GM18519 (cell line): Measurements from ENCODE around the gene KLHL29.

Experiments
- ATAC-seq: cut with Tn5 transposase; IDR thresholded peaks from one replicate; pipeline ENCODE4 v1.9.1; 2021; ENCODE audit warnings: mild to moderate bottlenecking, moderate library complexity; ENCODE audit not compliant: unreplicated experiment, low FRiP score

The KLHL29 gene

GRCh38 chr2:23465936-23466335, 81.0 kb downstream of the KLHL29 start:
- no peak for ATAC-seq

- no peak for ATAC-seq
Observed at GRCh38 chr2:23467618-23468017, 82.6 kb downstream of the KLHL29 start.

- ATAC-seq = no peak
Observed at GRCh38 chr2:23468474-23469141, 83.6 kb downstream of the KLHL29 start.

GRCh38 chr2:23469142-23469540, 84.2 kb downstream of the KLHL29 start:
- no peak for ATAC-seq

DNA sequence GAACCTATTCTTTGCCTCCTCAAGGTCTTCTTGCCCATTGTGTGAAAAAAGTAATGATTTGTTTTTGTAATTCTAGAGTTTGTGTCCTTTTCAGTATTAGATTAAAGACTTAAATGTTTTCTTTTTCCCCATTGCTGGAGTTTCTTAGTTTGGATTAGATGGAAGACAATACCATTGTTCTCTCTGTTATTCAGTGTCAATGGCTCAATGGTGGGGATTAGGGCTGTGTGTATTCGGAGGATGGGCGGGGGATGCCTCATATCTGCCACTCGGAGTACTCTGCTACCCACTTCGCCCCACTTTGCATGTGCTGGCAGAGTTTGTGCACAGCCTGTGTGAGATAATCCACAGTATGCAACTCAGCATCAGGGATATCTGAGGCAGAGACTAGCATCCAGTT, 90.1 kb downstream of the KLHL29 start:
- no peak for ATAC-seq

GRCh38 chr2:23475473-23475872, 90.5 kb downstream of the KLHL29 start:
- ATAC-seq = no peak

DNA sequence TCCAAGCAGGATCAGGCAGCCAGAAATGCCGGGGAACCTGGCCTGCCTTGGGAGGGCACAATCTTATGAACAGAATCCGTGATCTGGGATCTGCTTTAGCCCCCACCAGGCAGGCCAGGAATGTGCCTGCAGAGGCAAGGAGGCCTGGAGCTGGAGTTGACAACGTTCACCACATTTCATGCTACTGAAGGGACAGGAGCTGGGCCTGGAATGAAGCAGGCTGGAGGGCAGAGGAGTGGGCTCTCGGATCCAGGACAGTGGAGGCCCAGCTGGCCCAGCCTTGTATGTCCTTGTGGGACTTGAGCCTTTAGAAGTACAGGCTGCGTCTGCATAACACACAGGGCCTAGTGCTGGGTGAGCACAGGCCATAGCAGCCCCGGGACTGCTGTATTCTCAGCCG, 91.8 kb downstream of the KLHL29 start:
- ATAC-seq = no peak

- no peak for ATAC-seq
Observed at GRCh38 chr2:23477392-23477791, 92.4 kb downstream of the KLHL29 start.

DNA sequence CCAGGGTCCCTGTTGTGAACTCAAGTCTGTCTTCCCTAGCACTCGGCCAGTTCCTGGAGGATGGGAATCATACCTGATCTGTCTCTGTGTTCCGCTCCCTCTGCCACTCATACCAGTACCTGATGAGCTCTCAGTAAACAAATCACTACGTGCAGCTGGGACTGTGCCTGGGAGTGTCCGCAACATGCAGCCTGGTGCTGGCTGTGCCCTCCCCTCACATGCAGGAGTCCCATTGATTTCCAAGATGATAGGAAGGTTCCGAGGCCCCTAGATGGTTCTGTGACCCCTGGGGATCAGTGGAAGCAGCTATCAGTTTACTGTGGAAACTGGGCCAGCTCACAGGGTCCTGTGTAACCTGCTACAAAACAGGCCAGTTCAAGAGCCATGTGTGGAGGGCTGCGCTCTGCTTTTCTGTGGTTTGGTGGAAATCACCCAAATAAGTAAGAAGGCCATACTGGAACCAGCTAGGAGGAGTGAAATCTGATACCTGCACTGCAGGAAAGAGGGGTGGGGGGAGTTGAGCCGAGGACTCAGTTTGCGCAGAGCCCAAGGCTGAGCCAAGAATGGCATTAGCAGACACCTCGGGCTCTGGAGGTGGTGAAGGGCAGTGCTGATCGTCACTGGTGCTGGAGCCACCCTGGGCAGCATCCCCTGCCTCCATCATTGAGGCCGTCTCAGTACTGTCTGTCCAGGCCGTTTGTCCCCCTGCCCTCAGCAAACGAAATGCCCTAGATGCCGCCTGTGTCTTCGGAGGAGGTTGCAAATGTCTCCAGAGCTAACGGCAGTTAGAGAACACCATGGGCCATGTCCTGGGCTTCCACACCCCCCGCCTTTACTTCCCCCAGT, 93.3 kb downstream of the KLHL29 start:
- ATAC-seq = no peak

- no peak for ATAC-seq
Observed at GRCh38 chr2:23478933-23479683, 94.1 kb downstream of the KLHL29 start.

DNA sequence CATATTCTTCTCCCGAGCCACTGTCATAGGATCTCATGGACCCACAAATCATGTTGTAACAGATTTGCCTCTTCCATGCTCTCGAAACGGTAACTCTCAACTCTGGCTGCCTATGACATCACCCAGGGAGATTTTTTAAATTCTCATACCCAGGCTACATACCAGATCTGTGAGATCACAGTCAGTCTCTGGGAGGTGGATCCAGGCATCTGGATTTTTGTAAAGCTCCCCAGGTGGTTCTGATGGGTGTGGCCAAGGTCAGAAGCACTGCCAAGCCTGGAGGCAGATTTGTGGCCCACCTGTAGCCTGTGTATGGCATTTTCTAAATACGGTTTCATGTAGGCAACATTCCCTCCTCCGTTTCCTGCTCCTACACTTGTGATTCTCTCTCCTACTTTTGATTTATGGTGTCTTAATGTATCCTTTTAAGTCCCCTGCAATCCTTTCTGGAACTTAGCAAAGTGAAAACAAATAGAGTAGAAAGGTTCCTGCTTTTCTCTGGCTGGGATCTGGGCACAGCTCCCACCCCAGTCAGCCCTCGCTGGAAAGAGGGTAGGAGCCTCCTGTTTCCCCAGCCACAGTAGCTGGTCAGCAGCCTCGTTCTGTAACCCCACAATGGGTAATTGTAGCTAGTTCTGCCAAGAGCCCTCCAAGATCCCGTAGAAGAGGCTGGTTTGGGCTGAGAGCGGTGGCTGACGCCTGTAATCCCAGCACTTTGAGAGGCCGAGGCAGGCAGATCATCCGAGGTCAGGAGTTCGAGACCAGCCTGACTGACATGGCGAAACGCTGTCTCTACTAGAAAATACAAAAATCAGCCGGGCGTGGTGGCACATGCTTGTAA, 96.2 kb downstream of the KLHL29 start:
- ATAC-seq = no peak

DNA sequence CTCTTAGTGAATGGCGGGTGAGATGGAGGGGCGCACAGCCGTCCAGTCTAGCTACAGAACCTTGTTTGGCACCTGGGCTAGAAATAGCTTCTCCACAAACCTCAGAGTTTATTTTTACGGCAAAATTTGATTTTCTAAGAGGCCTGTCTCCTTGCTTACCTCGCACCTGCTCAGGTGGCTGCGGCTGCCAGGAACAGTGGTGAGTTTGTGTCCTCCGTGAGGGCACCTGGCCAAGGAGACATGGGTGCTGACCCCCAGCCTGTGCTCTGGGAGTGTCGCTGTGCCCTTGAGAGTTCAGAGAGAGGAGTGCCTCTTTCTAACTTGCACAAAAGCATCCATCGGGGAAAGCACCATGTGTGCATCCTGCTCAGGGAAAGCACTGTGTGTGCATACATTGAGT, 97.2 kb downstream of the KLHL29 start:
- ATAC-seq = no peak

DNA sequence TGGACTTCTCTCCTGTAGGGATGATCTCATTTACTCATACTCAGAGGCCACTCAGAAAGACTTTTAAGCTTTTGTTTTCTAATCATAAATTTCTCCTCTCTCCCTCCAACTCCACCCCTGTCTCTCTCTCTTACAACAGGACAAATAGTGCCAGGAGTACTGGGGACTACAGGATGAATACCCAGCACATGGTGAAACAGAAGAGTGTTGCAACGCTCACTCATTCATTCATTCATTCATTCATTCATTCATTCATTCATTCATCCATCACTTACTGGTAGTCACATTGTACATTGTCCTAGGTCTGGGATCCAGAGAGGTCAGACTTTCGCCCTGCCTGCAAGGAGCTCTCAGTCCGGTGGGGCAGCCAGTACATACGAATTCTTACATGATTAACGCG, 97.6 kb downstream of the KLHL29 start:
- no peak for ATAC-seq

DNA sequence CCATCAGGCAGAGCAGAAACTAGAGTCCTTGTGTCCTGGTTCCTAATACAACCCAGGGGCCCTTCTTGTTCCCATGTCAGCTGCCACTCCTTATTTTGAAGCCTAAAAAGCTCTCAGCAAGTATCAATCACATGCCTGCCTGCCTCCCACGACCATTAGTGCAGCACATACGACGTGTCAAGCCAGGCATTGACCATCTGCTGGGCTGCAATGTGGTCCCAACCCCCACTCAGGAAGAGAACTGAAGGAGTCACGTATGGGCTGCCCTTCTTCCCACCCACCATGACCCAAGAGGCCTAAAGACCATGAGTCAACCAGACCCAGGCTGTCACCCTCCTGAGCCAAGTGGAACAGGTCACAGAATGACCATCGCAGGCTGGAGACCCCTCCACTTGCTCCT, 98.8 kb downstream of the KLHL29 start:
- no peak for ATAC-seq

DNA sequence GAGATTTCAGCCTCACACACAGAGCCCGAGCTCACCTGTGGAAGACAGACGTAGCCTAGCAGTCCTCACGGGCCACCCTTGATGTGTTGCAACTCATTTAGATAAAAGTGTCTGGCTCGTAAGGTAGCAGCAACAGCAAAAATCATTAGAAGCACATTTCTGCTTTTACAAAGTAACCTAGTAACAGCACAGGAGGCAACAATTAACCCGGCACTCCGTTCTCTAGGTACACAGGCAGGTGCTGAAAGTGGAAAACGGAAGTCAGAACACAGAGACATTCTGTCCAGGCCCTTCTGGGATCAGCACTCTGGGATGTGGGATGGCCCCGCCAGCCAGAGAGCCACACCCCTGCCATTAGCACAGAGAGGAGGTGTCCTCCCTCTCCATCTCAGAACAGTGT, 99.3 kb downstream of the KLHL29 start:
- ATAC-seq = no peak

GRCh38 chr2:23484767-23485166, 99.8 kb downstream of the KLHL29 start:
- ATAC-seq = no peak

- no peak for ATAC-seq
Observed at GRCh38 chr2:23485261-23485660, 100.3 kb downstream of the KLHL29 start.

DNA sequence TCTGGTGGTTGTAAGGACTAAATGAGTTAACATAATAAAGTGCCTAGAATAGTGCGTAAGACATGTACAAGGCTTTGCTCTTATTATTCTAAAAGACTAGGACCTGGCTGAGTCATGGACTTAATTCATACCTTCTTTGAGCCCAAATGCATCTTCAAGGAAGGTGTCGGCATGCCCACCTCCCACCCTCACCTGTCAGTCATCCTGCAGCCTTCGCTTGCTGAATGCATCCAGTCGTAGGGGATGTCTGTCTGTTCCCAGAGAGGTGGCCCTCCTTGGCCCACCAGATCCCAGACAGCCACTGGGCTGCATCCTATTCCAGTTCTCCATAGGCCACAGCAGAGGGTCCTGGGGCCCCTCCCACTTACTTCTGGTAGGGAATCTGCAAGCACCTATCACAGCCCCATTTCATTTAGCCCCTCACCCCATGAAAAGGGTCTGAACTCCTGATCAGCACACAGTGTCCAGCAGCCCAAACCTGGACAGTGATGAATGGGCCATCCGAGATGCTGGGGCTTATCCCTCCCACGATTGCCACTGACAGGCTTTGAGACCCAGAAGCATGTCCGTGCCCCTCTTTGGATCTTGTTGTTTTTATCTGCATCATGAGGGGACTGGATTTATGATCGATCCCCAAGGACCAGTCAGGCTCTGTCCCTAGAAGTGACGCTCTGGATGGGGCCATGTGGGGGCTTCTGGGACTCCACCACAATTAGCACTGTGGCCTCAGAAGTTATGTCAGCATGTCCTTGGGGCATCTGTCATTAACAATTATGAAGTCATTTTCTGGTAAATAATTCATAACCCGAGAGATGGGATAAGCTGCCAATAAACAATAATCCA, 101.1 kb downstream of the KLHL29 start:
- ATAC-seq = no peak

GRCh38 chr2:23486684-23487075, 101.7 kb downstream of the KLHL29 start:
- ATAC-seq = no peak
